ENCODE data around the gene MYO1E.
"Not testable (repeated sequence)": the region's sequence is repeated elsewhere in the genome, so short reads cannot be mapped to it uniquely, and the experiment has no call there.

GRCh38 chr15:59280292-59280691 lies 92.4 kb downstream of the MYO1E start:
- not testable (repeated sequence) for TF ChIP-seq CTCF, POLR2A (IDR thresholded peaks at IDR 0.05)
